NOMO-1 treated with dmso at 0.1 percent for 144 hours (cell line): ENCODE data around the gene L3MBTL1.

Experiments used
- DNase-seq: peaks from one replicate; lab custom pipeline; 2025; ENCODE audit not compliant: unreplicated experiment; lab: John Stamatoyannopoulos, UW

Gene L3MBTL1

DNA sequence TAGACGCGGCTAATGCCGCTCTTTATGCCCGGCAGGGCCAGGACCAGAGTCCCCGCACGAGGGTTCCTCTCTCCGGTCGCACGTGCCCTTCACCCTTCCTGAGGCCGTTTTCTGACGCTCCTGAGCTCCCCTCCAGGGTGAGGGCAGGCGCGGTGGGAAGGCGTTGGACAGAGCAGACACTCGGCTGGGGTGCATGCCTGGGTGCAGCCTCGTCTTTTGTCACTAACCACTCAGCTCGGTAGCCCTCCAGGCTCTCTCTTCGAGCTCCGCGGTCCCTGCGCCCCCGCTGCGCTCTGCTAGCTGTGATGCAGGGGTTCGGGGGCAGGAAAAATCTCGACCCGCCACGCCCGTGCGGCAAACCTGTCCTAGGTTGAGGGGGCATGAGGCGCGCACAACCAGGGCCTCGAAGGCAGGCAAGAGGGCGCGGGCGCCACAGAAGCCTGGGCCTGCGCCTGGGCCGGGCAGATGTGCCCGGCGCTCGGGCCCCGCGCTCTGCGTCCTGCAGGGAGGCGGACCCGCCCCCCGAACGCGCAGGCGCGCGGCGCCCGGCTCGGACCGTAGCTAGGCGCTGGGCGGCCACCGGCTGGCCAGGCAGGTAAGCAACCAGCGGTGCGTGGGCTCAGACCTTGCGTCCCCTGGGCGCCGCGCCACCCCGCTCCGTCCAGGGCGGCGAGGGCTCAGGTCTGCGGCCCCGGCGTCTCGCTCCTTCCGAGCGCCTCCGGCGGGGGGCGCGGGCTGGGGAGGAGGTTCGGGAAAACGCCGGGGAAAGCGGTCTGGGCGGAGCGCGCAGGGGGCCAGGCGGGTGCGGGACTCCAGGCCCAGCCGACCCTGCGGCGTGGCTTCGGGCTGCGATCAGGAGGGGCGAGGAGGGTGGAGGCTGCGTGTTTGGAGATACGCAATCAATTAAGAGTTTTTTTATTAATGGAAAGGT, at the start of gene L3MBTL1:
L3MBTL1 (plus strand) TSS at position 548 of the 931 bp plus-strand sequence. CDS start 5,807 bp downstream, outside the sequence.
- no peak for DNase-seq

DNA sequence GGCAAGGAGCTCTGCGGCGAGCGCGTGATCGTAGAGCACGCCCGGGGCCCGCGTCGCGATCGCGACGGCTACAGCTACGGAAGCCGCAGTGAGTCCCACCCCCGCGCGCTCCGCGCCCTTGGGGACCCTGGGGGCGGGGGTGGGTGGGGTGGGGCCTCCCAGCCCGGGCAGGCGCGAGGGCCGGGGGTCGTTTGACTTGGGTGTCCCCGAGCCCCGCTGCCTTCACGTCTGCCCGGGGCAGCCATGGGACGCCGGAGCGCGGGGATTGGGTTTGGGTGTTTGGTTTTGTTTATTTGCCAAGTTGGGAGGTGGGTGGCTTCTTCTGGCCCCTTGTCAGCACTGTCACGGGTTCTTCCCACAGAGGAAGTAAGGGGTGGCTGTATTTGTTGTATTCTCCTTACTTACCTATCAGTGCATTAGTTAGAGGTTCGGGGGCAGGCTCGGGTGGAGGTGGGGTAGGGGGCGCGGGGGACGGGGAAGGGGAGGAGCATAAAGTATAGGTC, 49.0 kb upstream of the L3MBTL1 start:
- DNase-seq = no peak

DNA sequence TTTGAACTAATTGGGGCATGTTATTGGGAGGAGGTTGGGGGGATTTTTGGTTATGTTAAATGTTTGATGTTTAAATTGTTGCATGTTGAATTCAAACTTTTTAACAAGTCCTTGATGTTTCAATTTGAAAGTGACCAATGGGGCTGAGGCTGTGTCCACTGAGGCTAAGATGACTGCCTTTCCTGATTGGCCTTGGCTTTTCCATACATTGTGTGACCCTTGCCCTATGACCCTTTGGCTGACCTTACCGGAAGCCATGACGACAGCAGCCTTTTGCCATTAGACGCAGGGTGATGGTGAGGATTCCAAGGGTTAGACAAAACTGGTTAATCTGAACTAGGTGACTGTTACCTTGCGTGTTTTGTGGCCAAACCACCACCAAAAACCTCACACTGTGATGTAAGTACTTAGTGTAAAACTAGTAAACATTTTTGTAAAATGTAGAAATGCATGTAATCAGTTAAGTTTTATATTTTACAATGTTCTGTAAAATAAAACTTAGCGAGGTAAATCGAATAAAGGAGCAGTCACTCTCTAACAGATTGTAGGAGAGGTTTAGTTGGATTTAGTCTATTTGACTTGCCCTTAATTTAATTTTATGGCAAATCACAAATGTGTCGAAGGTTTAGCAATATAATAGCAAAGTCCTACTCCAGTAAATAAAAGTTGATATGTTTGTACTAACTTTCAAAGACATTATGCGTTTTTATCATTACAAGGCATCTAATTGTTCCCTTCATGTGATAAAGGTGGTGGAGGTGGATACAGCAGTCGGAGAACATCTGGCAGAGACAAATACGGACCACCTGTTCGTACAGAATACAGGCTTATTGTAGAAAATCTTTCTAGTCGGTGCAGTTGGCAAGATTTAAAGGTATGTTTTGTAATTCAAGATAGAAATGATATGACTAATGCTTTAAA, 48.2 kb upstream of the L3MBTL1 start:
- DNase-seq = no peak

DNA sequence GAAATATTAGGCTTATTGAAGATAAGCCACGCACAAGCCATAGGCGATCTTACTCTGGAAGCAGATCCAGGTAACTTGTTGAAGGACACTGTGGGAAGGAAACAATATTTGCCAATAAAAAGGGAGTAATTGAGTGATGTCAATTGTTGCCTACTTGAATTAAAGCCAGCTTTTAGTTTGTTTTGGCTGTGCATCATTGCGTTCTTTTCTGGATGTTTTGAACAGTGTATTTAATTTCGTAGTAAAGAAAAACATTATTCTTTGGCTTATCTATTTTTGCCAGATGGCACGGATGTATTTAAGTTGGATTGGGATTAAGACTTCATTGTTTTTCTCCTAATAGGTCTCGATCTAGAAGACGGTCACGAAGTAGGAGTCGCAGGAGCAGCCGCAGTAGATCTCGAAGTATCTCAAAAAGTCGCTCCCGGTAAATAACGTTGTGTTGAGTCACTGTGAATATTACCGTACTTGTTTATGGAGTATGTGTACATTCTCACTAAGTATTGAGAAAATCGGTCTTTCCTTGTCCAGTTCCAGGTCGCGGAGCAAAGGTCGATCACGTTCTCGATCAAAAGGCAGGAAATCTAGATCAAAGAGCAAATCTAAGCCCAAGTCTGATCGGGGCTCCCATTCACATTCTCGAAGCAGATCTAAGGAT, 47.2 kb upstream of the L3MBTL1 start:
- no peak for DNase-seq

DNA sequence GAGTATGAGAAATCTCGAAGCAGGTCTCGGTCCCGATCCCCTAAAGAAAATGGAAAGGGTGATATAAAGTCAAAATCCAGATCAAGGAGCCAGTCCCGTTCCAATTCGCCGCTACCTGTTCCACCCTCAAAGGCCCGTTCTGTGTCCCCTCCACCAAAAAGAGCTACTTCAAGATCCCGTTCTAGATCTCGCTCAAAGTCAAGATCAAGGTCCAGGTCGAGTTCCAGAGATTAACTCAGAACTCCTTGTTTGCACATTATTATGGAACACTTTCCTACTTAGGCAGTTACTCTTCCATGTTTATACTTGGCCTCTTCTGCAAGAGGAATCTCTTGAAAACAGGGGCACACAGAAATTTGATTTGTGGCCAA, 46.7 kb upstream of the L3MBTL1 start:
- DNase-seq = no peak

DNA sequence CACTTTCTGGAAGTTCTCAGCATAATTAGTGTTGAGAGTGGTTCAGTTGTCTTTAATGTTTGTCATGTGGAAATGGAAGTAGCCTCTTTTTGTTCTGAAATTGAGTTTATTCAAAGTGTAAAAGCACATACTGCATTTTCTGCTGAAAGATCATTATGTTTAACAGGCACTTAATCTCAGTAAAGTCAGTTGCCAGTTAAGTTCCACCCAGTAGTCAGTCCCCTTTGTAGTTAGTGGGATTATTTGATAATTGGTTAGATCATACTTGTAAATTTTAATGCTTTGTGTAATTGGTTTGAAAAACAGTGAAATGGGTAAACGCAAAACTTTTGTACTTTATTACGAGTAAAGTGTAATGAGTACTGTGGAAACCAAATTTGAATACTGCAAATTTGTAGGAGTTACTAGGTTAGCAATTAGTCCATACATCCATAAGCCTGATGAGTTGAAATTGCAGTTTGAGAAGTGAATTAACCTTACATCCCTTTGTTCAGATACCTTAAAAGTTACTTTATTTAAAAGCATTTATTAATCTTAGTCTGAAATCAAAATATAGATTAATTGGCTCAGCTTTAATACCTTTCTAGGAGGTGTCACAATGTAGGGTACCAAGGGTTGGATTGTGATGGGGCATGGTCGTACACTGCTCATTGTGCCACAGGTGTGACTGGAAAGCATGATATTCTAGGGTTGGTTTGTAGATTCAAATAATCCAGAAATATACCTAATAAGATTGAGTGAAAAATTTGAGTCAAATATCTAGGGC, 45.4 kb upstream of the L3MBTL1 start:
- DNase-seq = no peak

DNA sequence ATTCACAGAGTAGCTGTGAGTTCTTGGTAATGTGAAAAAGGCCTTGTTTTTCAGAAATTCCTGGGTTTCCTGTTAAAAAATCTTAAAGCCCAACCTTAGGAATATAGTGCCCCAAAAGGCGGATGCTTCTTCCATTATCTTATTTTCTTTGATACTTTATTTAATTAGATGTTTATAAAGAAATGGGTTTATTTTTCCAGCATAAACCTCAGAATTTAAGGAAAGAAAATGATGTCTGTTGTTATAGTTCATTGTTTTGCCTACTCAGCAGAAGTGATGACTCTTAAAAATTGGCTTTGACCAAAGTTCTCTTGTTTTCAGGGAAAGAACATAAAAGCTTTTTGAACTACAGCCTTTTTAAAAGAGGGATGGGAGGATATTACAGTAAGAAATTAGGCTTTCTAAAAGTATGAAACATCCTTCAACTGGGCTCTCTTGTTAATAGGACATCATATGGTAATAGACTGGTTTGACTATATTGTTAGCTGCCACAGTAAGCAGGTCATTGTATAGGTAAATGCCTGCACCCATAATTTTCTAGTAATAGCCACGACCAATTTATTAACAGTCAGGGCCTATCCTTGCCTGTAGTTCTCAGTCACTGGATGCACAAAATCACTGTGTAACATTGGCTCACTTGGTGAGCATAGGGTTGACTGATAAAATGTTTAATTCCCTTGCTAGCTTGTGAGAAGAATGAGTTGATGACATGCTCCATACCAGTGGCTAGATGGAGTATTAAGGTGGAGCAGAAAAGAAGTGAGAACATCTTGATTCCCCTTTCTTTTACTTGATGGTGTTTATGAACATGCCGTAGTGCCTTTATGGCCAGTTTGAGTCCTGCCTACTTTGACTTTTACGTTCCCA, 44.6 kb upstream of the L3MBTL1 start:
- DNase-seq = no peak

DNA sequence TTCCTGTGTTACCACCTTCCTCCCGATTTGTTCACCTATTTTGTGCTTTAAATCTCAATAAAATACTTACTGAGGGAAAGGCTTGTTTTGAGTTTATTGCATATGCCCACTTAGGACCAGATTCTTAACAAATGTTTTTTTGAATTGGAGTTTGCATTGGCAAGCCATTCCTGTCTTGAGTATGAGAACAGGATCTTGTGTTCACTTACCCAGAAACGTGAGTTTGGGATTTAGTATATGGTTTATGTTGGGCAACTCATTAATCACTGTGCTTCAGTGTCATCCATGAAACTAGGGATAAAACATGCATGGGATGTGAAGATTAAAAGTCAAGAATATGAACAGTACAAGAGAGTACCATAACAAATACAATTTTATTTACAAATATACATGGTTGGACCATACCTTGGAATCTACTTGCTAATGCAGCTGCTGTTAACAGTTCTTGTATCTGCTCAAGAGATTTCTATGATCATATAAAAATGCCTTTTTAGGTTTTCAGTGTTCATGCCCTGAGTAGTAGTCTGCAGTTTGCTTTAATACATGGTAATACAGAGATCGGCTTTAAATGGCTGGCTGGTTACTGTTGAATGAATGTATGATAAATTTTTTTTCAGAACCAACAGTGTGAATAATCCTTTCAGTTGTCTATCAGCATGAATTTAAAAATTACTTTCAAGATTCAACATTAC, 43.8 kb upstream of the L3MBTL1 start:
- no peak for DNase-seq

DNA sequence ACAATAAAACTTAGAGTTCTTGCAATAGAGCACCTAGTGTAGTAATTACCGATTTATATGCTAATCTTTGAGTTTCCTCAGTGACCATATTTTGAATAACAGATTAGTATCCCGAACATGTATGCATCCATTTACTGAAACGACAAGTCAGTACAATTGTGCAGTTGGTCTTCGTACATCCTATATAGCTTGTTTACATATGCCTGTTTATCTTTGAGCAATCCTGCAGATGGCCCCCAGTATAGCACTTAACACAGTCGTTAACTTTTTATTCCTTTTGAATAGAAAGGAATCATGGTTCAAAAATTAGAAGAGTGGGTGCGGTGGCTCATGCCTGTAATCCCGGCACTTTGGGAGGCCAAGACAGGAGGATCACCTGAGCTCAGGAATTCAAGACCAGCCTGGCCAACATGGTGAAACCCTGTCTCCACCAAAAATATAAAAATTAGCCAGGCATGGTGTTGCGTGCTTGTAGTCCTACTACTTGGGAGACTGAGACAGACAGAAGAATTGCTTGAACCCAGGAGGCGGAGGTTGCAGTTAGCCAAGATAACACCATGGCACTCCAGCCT, 43.2 kb upstream of the L3MBTL1 start:
- DNase-seq = no peak

DNA sequence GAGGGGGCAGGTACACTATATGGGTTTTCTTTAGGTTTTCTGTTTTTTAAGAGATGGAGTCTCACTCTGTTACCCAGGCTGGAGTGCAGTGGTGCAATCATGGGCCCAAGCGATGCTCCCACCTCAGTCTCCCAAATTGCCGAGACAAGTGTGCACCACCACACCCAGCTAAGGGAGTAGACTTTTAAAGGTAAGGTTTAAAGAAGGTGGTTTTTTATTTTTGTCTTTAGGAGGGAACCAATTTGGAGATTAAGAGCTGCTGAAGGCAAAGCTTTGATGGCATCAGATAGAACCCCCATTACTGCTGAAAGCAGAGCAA, 41.9 kb upstream of the L3MBTL1 start:
- no peak for DNase-seq

DNA sequence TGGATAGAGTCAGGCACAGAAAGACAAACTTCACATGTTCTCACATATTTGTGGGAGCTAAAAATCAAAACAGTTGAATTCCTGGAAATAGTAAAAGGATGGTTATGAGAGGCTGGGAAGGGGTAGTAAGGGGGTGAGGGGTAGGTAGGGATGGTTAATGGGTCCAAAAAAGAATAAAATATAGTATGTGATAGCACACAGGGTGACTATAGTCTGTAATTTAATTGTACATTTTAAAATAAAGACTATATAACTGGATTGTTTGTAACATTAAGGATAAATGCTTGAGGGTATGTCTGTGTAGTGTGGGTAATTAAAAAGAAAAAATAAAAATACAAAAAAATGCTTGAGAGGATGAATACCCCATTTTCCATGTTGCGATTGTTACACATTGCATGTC, 39.9 kb upstream of the L3MBTL1 start:
- DNase-seq = no peak

DNA sequence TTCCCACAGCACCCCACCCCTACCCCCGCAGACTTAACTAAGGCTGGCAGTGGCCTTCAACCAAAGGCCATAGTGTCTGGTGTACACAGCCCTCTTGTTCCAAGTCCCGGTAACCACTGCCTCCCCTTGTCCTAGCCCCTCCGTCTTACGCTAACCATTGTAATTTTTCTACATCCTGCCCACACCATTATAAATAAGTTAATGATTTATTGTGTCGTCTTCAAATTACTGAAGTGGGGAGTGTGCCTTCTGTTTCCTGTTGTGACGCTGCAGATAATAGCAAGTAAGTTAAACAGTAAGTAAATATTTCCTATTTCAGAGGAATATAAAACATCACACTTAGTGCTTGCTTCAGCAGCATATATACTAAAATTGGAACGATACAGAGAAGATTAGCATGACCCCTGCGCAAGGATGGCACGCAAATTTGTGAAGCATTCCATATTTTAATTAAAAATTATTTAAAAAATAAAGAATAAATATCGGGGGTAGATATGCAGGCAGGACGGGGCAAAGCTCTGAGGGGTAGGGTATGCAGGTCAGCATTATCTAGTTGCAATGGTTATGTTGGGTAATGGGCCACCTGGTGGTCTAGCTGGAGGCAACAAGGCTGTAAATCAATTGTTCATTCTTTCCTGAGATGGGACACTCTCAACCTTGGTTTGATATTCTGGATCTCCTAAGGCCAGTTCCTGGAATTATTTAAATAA, 34.7 kb upstream of the L3MBTL1 start:
- no peak for DNase-seq

DNA sequence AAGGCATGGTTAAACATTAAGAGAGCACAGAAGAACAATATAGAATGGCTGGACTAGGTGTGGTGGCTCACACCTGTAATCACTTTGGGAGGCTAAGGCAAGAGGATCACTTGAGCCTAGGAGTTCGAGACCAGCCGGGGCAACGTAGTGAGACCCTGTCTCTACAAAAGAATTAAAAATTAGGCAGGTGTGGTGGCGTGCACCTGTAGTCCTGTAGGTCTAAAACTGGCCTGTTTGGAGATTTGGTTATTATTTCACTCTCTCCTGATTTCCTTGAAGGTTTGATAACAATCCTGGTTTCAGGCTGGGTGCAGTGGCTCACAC, 34.2 kb upstream of the L3MBTL1 start:
- DNase-seq = no peak

DNA sequence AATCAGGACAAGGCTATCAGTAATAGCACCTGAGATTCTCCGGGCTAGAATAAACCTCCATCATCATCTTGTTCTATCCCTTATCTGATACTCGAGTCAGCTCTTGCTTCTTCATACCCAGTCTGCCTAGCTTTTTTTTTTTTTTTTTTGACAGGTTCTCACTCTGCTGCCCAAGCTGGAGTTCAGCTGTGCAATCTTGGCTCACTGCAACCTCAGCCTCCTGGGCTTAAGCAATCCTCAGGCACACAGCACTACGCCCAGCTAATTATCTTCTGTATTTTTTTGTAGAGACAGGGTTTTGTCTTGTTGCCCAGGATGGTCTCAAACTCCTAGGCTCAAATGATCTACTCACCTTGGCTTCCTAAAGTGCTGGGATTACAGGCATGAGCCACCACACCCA, 30.3 kb upstream of the L3MBTL1 start:
- DNase-seq = peak; percentile 68

DNA sequence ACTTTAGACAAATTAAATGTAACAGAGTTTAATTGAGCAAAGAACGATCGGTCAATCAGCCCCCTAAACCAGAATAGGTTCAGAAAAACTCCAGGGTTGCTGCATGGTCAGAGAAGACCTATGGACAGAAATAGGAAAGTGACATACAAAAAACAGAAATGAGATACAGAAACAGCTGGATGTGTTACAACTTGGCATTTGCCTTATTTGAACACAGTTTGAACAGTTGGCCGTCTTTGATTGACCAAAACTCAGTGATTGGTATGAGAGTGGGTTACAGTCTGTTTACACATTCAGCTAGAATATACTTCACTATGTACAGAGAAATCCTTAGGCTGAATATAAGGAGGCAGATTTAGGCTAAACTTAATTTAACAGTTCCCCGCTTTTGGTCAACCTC, 29.9 kb upstream of the L3MBTL1 start:
- DNase-seq = no peak

DNA sequence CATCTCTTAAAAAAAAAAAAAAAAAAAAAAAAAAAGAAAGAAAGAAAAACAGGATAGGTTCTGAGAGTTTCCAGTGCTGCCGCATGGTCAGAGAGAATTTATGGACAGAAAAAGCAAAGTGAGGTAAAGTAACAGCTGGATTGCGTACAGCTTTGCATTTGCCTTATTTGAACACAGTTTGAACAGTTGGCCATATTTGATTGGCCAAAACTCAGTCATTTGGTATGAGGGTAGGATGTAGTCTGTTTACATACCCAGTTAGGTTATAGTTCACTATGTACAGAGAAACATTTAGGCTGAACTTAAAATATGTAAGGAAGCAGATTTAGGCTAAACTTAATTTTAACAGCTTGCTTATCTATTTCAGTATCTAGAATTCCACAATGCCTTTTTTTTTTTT, 17.5 kb upstream of the L3MBTL1 start:
- DNase-seq = no peak

DNA sequence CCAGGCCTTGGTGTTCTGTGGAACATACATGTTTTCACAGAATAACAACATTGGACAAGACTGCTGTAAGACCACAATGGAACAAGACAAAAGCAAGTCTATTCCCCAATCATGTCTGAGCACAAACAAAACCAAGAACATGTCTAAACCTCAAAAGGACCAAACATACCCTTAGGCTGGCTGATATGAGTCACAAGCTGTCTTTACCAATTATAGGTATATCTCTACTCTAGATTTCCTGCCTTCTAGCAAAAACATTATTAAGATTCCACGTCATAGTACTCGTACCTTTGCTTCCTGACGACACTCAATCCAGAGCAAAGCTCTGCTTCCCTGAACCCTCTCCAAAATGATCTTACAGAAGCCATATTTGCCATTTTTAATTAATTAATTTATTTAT, 15.4 kb upstream of the L3MBTL1 start:
- DNase-seq = no peak

DNA sequence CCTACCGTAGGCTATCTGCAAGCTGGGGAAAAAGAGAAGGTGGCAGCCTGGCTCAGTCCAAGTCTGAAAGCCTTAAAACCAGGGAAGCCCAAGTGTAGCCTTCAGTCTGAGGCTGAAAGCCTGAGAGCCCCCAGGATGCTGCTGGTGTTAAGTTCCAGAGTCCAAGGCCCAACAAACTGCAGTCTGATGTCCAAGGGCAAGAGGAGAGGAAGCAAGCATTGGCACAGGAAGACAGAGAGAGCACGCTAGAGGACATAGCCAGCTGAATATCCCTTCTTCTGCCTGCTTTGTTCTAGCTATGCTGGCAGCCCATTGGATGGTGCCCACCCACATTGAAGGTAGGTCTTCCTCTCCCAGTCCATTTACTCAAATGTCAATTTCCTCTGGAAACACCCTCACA, 12.1 kb upstream of the L3MBTL1 start:
- no peak for DNase-seq
